Thoracic aorta (tissue), 2 donors: ENCODE data around the gene FBLN5. TPM values are rescaled to one million over a fixed set of nuclear protein-coding genes. Genes with fewer than 3 reads are reported as not detected.

Source experiments
- ATAC-seq: fragments of 150-250 bp; one replicate; pipeline ENCODE4 v1.8.0; 2017; ENCODE audit warnings: low read depth; ENCODE audit not compliant: insufficient number of reproducible peaks, low FRiP score
- DNase-seq: peaks from one replicate; pipeline ENCODE4 v3.0.0-alpha.2; 2020; ENCODE audit warnings: low spot score
- H3K27ac ChIP-seq, 2 donors: fragments of 200-600 bp; sonication (generic); 1 replicate in 1 of 2; 2 replicates in 1 of 2; pipeline ENCODE4 v1.5.1; 2016; ENCODE audit warnings: mild to moderate bottlenecking in 2 of 2, moderate library complexity in 2 of 2
- H3K27me3 ChIP-seq: fragments of 200-600 bp; sonication (generic); replicated peaks from 2 replicates; pipeline ENCODE4 v1.6.0; 2016; ENCODE audit warnings: mild to moderate bottlenecking; ENCODE audit not compliant: insufficient read depth
- H3K36me3 ChIP-seq: fragments of 200-600 bp; sonication (generic); one replicate; pipeline ENCODE4 v1.5.1; 2016
- H3K4me1 ChIP-seq, 2 donors: fragments of 200-600 bp; sonication (generic); 1 replicate in 1 of 2; 2 replicates in 1 of 2; pipeline versions ENCODE4 v1.5.1 to v1.6.0; 2016; ENCODE audit warnings: low read depth in 2 of 2, mild to moderate bottlenecking in 1 of 2; ENCODE audit not compliant: control insufficient read depth in 1 of 2
- H3K4me3 ChIP-seq: fragments of 200-600 bp; sonication (generic); 2 replicates; pipeline ENCODE4 v1.5.1; 2016; ENCODE audit warnings: mild to moderate bottlenecking
- H3K9me3 ChIP-seq: fragments of 200-600 bp; sonication (generic); 2 replicates; pipeline ENCODE4 v1.5.1; 2016
- total RNA-seq, 2 donors: library from RNA; depleted of rRNA; stranded (reverse); fragments of >200 nt; gene quantifications; one replicate each; pipeline versions ENCODE4 v1.1.0 to v1.2.3, GENCODE V29; 2016
- TF ChIP-seq, protein P1 (sequence below): fragments of 200-600 bp; sonication (generic); IDR thresholded peaks from one replicate; pipeline ENCODE4 v1.5.1; 2019; ENCODE audit warnings: antibody characterized with exemption

Gene FBLN5
- total RNA-seq, 2 donors from 2014 or later = 824 to 1,103 TPM

DNA sequence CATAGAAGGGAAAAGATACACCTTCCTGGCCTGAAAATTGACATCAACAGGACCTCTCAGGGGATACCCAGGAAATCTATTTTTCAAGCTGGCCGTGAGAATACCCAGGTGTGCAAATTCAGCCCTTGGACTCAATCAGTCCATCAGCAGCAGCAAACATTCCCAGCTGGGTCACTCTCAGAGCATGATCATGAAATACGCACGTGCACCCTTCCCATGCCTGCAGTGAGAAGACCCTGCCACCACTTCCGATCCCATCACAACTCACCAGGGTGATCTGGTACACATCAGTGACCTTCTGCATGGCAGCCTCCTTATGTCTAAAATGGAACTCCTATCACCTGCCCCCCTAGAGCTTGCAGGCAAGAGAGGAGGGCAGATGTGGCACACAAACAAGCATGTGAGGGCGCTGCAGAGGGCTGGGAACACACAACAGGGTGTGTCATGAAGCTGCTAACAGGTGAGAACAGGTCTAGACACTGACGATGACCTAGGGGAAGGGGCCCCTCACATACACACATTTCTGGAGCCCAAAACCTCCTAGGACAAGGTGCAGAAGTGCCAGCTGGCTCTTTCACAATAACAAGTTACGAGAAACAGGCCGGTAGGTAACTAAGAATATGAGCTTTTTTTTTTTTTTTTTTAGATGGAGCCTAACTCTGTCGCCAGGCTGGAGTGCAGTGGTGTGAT lies 42.4 kb downstream of the FBLN5 start:
- TF ChIP-seq, protein P1, sequence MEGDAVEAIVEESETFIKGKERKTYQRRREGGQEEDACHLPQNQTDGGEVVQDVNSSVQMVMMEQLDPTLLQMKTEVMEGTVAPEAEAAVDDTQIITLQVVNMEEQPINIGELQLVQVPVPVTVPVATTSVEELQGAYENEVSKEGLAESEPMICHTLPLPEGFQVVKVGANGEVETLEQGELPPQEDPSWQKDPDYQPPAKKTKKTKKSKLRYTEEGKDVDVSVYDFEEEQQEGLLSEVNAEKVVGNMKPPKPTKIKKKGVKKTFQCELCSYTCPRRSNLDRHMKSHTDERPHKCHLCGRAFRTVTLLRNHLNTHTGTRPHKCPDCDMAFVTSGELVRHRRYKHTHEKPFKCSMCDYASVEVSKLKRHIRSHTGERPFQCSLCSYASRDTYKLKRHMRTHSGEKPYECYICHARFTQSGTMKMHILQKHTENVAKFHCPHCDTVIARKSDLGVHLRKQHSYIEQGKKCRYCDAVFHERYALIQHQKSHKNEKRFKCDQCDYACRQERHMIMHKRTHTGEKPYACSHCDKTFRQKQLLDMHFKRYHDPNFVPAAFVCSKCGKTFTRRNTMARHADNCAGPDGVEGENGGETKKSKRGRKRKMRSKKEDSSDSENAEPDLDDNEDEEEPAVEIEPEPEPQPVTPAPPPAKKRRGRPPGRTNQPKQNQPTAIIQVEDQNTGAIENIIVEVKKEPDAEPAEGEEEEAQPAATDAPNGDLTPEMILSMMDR = no peak
- ATAC-seq = no peak
- Histone ChIP-seq H3K27ac (peak overlapping the region; percentile 94 to 96), H3K27me3 (no peaks in the 10 kb centered on the region), H3K36me3 (peaks cover 10% of the 10 kb centered on the region), H3K4me3 (no peak overlapping the region), H3K9me3 (no peaks in the 10 kb centered on the region), H3K4me1 (peaks cover 33 to 86% of the 10 kb centered on the region in 2 donors)
- DNase-seq = no peak

DNA sequence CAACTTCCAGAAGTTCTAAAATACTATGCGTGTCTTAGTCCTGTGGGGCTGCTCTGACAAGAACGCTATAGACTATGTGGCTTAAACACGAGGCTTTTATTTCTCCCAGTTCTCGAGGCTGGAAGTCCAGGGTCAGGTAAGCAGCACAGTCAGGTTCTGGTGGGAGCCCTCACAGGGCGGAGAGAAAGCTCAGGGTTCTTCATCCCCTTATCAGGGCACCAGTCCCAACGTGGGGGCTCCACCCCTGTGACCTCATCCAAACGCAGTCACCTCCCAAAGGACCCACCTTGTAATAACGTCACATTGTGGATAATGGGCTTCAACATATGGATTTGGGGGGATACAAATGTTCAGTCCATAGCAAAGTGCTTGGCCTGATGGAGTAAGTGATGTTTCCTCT lies 43.0 kb downstream of the FBLN5 start:
- peaks cover 10% of the 10 kb centered on the region for H3K36me3 ChIP-seq
- H3K27ac ChIP-seq = peak overlapping the region; percentile 94 to 96
- TF ChIP-seq, protein P1 = no peak
- no peak for ATAC-seq
- no peak overlapping the region for H3K4me3 ChIP-seq
- H3K27me3 ChIP-seq = no peaks in the 10 kb centered on the region
- peaks cover 39 to 86% of the 10 kb centered on the region in 2 donors for H3K4me1 ChIP-seq
- H3K9me3 ChIP-seq = no peaks in the 10 kb centered on the region
- DNase-seq = no peak

DNA sequence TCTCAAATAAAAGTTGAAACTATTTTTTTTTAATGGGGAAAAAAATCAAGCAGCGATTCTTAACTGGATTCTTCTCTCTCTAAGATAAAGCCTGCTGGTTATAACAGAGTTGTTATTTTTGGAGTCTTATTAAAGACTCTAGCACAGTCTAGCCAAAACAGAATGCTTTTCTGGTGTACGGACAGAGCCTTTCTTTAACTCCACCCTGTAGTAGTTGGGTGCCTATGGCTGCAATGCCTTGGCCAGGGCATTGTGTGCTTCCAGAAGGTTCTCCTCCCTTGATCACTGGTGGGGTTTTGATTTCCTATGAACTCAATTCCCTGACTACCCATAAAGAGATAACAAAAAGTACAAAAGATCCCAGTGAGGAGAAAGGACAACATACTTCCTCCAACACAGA lies 44.4 kb downstream of the FBLN5 start:
- ATAC-seq (no peak), DNase-seq (no peak)
- H3K4me1 ChIP-seq = peaks cover 48 to 92% of the 10 kb centered on the region in 2 donors
- no peaks in the 10 kb centered on the region for H3K9me3 ChIP-seq
- peak overlapping the region; percentile 94 to 96 for H3K27ac ChIP-seq
- H3K36me3 ChIP-seq = peaks cover 7% of the 10 kb centered on the region
- TF ChIP-seq, protein P1 = no peak
- H3K27me3 ChIP-seq = no peaks in the 10 kb centered on the region
- H3K4me3 ChIP-seq = no peak overlapping the region

DNA sequence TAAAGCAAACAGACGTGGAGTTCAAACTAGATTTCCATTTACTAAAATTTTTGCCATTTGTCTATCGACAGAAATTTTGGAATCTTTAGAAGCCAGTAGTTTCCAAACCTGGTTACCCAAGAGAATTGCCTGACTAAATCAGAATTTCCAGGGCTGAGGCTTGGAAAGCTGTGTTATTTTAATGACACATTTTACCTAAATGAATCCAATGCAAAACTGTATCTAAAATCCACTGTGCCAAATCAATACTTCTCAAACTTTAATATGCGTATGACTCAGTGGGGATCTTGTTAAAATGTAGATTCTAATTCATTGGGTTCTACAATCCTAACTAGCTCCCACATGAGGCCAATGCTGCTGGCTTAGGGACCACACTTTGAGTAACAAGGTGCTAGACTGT lies 45.2 kb downstream of the FBLN5 start:
- TF ChIP-seq, protein P1 = no peak
- H3K4me1 ChIP-seq = peaks cover 53 to 94% of the 10 kb centered on the region in 2 donors
- no peak for ATAC-seq

DNA sequence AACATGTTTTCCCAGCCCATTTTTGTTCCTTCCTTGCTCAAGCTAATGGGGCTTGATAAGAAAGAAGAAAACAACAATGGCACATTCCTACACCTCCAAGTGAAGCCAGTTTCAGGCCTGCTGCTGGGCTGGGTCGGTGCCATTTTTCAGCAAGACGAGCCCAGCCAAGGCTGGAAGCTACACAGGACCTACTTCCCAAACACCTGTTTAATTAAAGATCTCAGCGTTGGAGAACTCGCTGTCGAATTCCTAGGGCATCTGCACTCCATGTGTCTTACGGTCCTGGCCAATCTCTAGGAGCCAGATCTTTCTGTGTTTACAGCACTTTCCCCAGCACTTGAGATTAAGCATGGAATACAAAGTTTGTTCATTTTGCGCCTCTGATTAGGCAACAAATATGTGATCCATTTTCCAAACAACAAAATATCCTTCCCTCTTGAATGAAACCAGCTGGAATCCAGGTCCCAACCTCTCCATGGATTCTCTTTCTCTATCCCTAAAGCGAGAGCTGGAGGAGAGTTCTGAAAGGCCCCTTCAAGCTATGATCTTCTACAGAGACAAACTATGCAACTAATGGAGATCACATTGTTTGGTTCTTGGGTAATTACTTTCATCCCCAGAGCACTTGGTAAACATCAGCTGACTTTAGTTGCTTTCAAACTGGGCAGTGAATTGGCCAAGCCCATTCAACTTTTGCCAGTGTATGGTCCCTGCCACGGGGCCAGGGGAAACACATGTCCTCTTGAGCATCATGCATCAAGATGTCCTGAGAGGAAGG lies 45.9 kb downstream of the FBLN5 start:
- H3K27ac ChIP-seq = peak overlapping the region; percentile 94 to 96
- no peak overlapping the region for H3K4me3 ChIP-seq
- peaks cover 57 to 97% of the 10 kb centered on the region in 2 donors for H3K4me1 ChIP-seq
- DNase-seq (no peak), ATAC-seq (peak; percentile 51)
- H3K27me3 ChIP-seq = no peaks in the 10 kb centered on the region
- peaks cover 2% of the 10 kb centered on the region for H3K36me3 ChIP-seq
- TF ChIP-seq, protein P1 = no peak
- no peaks in the 10 kb centered on the region for H3K9me3 ChIP-seq

More for the DNA sequence above, 45.2 kb downstream of the FBLN5 start:
- Histone ChIP-seq H3K27me3 (no peaks in the 10 kb centered on the region), H3K27ac (peak overlapping the region; percentile 94 to 96), H3K36me3 (peaks cover 6% of the 10 kb centered on the region), H3K4me3 (no peak overlapping the region), H3K9me3 (no peaks in the 10 kb centered on the region)
- no peak for DNase-seq
